ENCODE data around the gene TMEM121. TPM values are rescaled to one million over a fixed set of nuclear protein-coding genes. Genes with fewer than 3 reads are reported as not detected.

The TMEM121 gene
- total and polyA plus RNA-seq, 5 experiments from 2014 or later, result 1.6 to 6.6 (median 4.4) TPM

DNA sequence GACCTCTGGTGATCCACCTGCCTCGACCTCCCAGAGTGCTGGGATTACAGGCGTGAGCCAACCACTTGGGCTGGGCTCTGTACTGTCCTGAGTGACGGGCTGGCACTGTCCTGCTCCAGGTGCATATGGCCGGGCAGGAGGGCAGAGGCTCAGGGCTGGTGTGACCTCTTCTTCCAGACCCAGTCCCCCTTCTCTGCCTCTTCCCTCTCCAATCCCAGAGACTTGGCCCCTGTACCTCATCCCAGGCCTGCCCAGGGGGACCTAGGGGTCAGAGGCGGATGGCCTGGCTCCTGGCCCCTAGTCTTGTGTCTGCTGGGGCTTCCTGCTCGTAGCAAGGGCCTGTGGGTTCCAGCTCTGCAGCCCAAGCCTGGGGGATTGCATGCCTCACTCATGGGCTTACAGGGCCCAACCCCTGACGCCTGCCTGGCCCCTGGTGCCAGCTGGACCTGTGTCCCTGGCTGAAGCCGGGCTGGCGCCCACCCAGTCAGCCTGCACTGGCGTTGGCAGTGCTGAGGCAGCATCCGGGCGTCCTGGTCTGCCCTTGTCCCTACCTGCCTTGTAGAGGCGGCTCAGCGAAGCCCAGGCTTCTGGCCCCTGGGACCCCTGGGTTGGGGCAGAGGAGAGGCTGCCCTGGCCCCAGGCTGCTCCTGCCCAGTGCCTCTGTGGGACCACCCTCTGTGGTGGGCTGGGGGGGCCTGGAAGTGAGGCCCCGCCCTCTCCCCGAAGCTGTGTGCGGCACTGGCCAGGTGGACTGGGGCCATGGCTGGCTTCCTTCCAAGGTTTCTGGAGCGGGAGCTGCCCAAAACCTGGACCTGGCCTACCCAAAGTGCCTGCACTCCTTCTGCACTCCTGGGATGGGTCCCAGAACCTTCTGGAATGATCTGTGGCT is 31.0 kb upstream of the TMEM121 start:
- POLR2A ChIA-PET, result interaction anchor here (1.1 kb wide), 1 partner anchor 22 kb away, joined by 4 read pairs; no protein-coding TSS in a partner anchor
- Mint-ChIP-seq H3K4me3 (peak overlapping the region in 1 of 10 donors; percentile 29), H3K36me3 (peaks cover 0 to 2% (median 0%) of the 10 kb centered on the region in 3 donors), H3K27me3 (peaks cover 0 to 4% (median 0%) of the 10 kb centered on the region in 5 donors), H3K9me3 (no peaks in the 10 kb centered on the region), H3K27ac (peak overlapping the region in 1 of 10 donors; percentile 48), H3K4me1 (peaks cover 3 to 8% (median 7%) of the 10 kb centered on the region in 4 donors)
- ATAC-seq (no peak), DNase-seq (peak in 1 of 10 donors; percentile 61)

DNA sequence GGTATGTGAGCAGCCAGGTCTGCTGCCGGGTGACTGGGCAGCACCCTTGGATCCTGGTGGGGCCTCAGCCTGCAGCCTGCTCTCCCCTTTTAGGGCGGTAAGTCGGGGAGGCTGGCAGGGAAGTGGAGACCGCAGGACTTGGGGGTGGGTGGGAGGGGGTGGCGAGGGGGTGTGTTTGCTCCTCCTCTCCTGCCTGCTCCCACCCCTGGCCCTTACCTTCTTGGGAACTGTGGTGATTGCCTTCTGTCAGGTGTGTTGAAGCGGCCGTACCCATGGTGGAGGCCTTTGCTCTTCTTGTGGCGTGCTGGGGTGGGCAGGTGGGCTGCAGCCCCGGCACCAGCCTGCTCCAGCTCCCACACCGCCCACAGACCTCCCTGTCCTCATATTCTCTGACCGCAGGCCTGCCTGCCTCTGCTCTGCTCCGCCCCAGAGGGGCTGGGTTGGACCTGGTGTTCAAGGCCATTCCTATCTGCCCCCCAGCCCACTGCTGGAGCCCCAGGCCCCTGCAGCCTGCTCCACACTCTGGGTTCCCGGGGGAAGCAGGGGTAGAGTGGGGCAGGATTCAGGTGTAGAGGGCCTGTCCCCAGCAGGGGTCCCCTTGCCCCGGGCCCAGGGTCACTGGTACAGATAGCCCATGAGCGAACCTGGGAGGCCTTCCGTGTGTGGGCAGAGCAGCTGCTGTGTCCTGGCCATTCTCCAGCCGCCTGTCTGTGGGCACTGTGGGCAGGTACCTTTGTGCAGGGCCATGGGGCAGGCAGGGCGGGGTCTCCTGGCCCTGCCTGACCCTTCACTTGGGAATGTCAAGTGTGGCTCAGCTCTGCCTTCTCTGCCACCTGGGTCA is 30.2 kb upstream of the TMEM121 start:
- no peak overlapping the region for H3K27ac Mint-ChIP-seq
- H3K4me1 Mint-ChIP-seq, result peaks cover 3 to 7% (median 5%) of the 10 kb centered on the region in 4 donors
- H3K4me3 Mint-ChIP-seq, result no peak overlapping the region
- POLR2A ChIA-PET, result interaction anchor here (1.1 kb wide), 2 partner anchors 23 to 97 kb away, joined by 3 to 4 read pairs; no protein-coding TSS in a partner anchor
- ATAC-seq (no peak), DNase-seq (peak in 1 of 10 donors; percentile 61)
- peaks cover 0 to 2% (median 0%) of the 10 kb centered on the region in 3 donors for H3K36me3 Mint-ChIP-seq
- no peaks in the 10 kb centered on the region for H3K9me3 Mint-ChIP-seq
- H3K27me3 Mint-ChIP-seq, result no peaks in the 10 kb centered on the region

GRCh38 chr14:105496831-105497591 is 29.4 kb upstream of the TMEM121 start:
- DNase-seq, result peak in 1 of 10 donors; percentile 62
- Mint-ChIP-seq H3K27me3 (no peaks in the 10 kb centered on the region), H3K4me1 (peaks cover 0 to 2% (median 1%) of the 10 kb centered on the region in 4 donors), H3K27ac (peak overlapping the region in 1 of 10 donors; percentile 16), H3K4me3 (no peak overlapping the region), H3K9me3 (no peaks in the 10 kb centered on the region), H3K36me3 (peaks cover 0 to 2% (median 0%) of the 10 kb centered on the region in 3 donors)
- no peak for ATAC-seq
- POLR2A ChIA-PET, result interaction anchor here (1.1 kb wide), 1 partner anchor 98 kb away, joined by 3 read pairs; no protein-coding TSS in a partner anchor

DNA sequence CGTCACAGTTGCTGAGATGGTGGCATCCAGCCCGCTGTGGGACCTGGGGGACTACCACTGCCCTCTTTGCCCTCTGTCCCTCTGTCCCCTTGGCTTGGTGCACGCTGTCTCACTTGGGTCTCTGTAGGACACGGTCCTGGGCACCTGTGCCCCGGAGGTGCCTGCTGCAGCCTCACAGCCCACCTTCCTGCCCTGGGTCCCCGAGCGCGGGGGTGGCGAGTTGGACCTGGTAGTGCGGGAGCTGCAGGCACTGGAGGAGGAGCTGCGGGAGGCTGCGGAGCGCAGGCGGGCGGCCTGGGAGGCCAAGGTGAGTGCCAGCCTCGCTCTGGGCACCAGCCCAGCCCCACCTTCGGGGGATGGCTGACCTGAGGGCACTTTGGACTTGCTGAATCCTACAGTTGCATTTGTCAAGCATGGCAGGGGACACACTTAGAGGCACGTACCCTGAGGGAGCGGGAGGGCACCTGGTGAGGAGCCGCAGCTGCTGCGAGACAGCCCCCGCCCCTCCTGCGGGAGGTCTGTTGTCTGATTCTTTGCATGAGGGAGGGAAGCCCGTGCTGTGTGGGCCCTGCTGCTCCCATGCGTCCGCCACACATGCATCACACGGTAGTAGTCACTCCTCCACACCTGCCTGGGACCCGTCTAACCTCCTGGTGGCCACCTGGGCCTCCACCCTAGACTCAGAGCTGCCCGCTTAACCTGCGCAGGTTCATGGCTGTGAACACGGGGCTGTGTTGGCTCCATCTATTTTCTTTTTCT is 28.5 kb upstream of the TMEM121 start:
- Mint-ChIP-seq H3K36me3 (peaks cover 0 to 2% (median 0%) of the 10 kb centered on the region in 3 donors), H3K4me1 (peaks cover 0 to 2% (median 0%) of the 10 kb centered on the region in 4 donors), H3K27ac (peak overlapping the region in 1 of 10 donors; percentile 16), H3K9me3 (no peaks in the 10 kb centered on the region), H3K4me3 (peak overlapping the region in 1 of 10 donors; percentile 10), H3K27me3 (peaks cover 0 to 4% (median 0%) of the 10 kb centered on the region in 5 donors)
- POLR2A ChIA-PET, result interaction anchor here (1.1 kb wide), 1 partner anchor 99 kb away, joined by 3 read pairs; no protein-coding TSS in a partner anchor
- no peak for ATAC-seq
- peak in 1 of 10 donors; percentile 21 for DNase-seq

- H3K27me3 Mint-ChIP-seq, result peaks cover 0 to 9% (median 0%) of the 10 kb centered on the region in 5 donors
- no peaks in the 10 kb centered on the region for H3K9me3 Mint-ChIP-seq
- POLR2A ChIA-PET, result interaction anchor here (0.6 kb wide), 3 partner anchors 64 to 1855 kb away, joined by 3 to 5 read pairs (median 3); no protein-coding TSS in a partner anchor
- no peak overlapping the region for H3K27ac Mint-ChIP-seq
- peak in 1 of 2 donors; percentile 1 for ATAC-seq
- H3K4me3 Mint-ChIP-seq, result no peak overlapping the region
- H3K4me1 Mint-ChIP-seq, result no peaks in the 10 kb centered on the region
- peak in 1 of 10 donors; percentile 36 for DNase-seq
- peaks cover 0 to 2% (median 0%) of the 10 kb centered on the region in 3 donors for H3K36me3 Mint-ChIP-seq
These were observed 27.7 kb upstream of the TMEM121 start for GRCh38 chr14:105498430-105499255.

DNA sequence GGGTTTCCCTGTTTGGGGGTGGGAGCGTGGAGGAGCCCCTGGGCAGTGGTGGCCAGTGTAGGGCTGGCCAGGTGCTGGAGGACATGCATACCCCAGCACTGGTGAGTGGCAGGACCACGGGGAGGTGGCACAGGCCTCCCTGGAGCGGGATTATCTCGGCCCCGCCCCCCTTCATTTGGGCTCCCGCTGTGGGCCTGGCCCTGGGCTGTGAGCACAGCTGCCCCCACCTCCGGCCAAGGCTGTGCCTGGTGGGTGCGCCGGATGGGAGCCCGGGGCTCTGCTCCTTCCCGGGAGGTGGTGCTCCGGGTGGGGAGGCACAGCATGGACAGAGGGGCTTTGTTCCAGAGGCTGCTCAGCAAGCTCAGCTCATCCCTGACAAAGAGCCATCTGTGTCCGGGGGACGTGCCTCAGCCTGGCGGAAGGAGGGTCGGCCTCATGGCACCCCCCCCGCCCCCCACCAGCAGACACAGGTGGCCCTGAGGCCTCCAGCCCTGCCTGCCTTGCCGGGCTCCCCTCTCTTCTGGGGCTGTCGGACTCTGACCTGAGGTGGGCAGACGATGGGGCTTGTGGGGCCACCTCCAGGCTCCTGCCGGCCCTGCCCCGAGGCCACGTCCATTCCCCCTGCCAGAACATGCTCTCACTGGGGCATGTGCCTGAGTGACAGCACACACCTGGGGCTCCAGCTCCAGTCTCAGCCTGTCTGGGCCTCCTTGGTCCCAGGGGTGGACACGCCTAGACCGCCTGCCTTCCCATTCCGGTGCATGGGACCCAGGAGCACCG is 26.9 kb upstream of the TMEM121 start:
- H3K27ac Mint-ChIP-seq, result no peak overlapping the region
- POLR2A ChIA-PET, result interaction anchor here (0.6 kb wide), 3 partner anchors 65 to 1856 kb away, joined by 3 to 5 read pairs (median 3); no protein-coding TSS in a partner anchor
- ATAC-seq, result peak in 1 of 2 donors; percentile 2
- peaks cover 0 to 9% (median 0%) of the 10 kb centered on the region in 5 donors for H3K27me3 Mint-ChIP-seq
- no peaks in the 10 kb centered on the region for H3K9me3 Mint-ChIP-seq
- no peak overlapping the region for H3K4me3 Mint-ChIP-seq
- peak in 1 of 10 donors; percentile 54 for DNase-seq
- no peaks in the 10 kb centered on the region for H3K4me1 Mint-ChIP-seq
- peaks cover 0 to 2% (median 0%) of the 10 kb centered on the region in 3 donors for H3K36me3 Mint-ChIP-seq

DNA sequence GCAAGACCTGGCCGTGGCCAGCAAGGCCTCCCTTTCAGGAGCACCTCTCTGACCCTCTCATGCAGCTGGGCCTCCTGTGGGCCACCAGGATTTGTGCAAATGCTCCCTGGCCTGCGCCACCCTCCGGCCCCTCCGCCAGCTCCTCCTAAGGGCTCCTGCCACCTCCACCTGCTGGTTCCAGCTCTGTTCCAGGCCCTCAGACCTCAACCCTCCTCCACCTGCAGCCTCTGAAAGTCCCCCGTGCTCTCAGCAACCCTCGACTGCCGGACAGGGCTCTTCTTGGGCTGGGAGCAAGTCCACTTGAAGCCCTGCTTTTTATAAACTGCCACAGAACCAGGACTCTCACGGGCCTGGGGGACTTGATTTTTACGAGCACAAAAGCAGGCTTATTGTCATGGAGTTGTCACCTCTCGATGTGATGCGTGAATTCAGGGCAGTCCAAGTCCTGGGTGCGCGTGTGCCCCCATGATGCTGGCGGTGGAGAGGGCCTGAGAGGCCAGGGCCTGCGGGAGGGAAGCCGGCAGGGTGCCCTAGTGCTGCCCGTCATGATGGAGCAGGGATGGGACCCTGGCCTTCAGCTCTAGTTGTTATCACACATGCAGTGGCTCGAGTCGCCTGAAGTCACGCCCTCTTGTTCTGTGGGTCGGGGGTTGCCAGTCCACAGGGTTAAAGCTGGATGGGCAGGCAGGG is 26.2 kb upstream of the TMEM121 start:
- POLR2A ChIA-PET, result no interaction called here
- H3K27ac Mint-ChIP-seq, result peak overlapping the region in 2 of 10 donors; percentile 13 to 34
- ATAC-seq (no peak), DNase-seq (peak in 1 of 10 donors; percentile 52)
- no peak overlapping the region for H3K4me3 Mint-ChIP-seq
- no peaks in the 10 kb centered on the region for H3K4me1 Mint-ChIP-seq
- peaks cover 0 to 9% (median 0%) of the 10 kb centered on the region in 5 donors for H3K27me3 Mint-ChIP-seq
- H3K9me3 Mint-ChIP-seq, result no peaks in the 10 kb centered on the region
- peaks cover 0 to 2% (median 0%) of the 10 kb centered on the region in 3 donors for H3K36me3 Mint-ChIP-seq

- no peaks in the 10 kb centered on the region for H3K4me1 Mint-ChIP-seq
- H3K4me3 Mint-ChIP-seq, result no peak overlapping the region
- peak overlapping the region in 4 of 10 donors; percentile 13 to 52 (median 24) for H3K27ac Mint-ChIP-seq
- POLR2A ChIA-PET, result no interaction called here
- H3K27me3 Mint-ChIP-seq, result peaks cover 0 to 9% (median 0%) of the 10 kb centered on the region in 5 donors
- no peaks in the 10 kb centered on the region for H3K9me3 Mint-ChIP-seq
- peaks cover 0 to 2% (median 0%) of the 10 kb centered on the region in 3 donors for H3K36me3 Mint-ChIP-seq
- peak in 1 of 10 donors; percentile 24 for DNase-seq
- ATAC-seq, result no peak
These were observed 25.7 kb upstream of the TMEM121 start for GRCh38 chr14:105500726-105501101.

GRCh38 chr14:105501504-105502291 is 24.7 kb upstream of the TMEM121 start:
- Mint-ChIP-seq H3K4me3 (no peak overlapping the region), H3K27me3 (peaks cover 0 to 9% (median 0%) of the 10 kb centered on the region in 5 donors), H3K36me3 (peaks cover 0 to 2% (median 0%) of the 10 kb centered on the region in 3 donors), H3K9me3 (no peaks in the 10 kb centered on the region), H3K4me1 (no peaks in the 10 kb centered on the region), H3K27ac (peak overlapping the region in 1 of 10 donors; percentile 65)
- POLR2A ChIA-PET, result interaction anchor here (1.2 kb wide), 1 partner anchor 21 kb away, joined by 3 read pairs; no protein-coding TSS in a partner anchor
- no peak for ATAC-seq
- DNase-seq, result peak in 1 of 10 donors; percentile 42
